Adipose tissue (tissue), 3 donors: ENCODE data around the gene VAT1L. TPM values are rescaled to one million over a fixed set of nuclear protein-coding genes. Genes with fewer than 3 reads are reported as not detected.

Experiments
- H3K27ac ChIP-seq: one replicate; pipeline ENCODE4 v1.5.1; 2013; ENCODE audit warnings: low read depth, low read length
- WGBS, 3 donors: extraction: QIAGEN DNeasy Blood & Tissue Kit; methylation state at CpG; one replicate each; pipeline ENCODE4 v1.1.7; 2013; 5-methylcytosine and 5-hydroxymethylcytosine counted together
- polyA plus RNA-seq, 3 donors: library from polyadenylated mRNA; stranded (reverse); fragments of 200-250 nt; gene quantifications; one replicate each; pipeline ENCODE4 v1.2.3, GENCODE V29; 2013
- donor health status: healthy with polysubstance abuse.
- donor health status: Bipolar disorder and iron deficiency.
- donor health status: healthy.

Gene VAT1L
- polyA plus RNA-seq, 3 donors, result 0.22 to 1.1 (median 1.0) TPM

DNA sequence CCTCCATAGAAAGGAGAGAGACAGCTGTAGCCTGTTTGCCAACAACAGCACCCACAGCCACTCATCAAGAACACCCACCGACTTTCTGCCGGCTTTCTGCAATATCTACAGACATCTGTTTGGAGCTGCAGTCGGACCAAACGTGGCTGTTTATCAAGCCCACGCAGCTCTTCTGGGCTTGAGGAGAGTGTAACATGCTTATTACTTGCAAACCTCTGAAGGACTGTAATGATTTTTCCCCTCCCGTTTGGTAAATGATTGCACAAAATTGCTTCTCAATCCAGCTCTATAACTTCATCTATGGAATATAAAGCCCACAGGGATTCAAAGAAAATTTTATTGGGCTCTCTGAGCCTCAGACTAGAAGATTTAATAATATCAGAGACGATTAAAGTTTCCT is 100.5 kb downstream of the VAT1L start:
- H3K27ac ChIP-seq, result no peak overlapping the region
- 24 to 70% (median 67%) methylated on average over 7 of the region's 7 CpGs for WGBS, 3 donors

- H3K27ac ChIP-seq, result no peak overlapping the region
Observed at GRCh38 chr16:77890075-77890474, 101.7 kb downstream of the VAT1L start.

DNA sequence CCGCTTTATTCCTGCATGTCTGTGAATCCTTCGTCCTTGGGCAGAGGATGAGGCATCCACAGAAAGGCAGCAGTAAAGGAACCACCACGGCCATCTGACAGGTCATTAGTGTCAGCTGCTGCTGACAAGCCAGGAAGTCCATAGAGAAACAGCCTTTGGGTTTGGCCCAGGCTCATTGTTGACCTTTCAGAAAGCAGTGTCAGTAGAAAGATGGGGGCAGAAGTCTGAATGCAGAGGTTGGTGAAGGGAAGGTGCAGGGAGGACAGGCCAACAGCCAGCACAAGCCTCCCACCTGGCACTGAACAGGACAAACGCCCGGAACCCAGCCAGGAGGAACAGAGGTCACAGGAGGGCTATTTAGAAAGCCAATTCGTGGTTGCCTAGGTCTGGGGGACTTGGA is 105.8 kb downstream of the VAT1L start:
- 55 to 59% (median 58%) methylated on average over 6 of the region's 6 CpGs for WGBS, 3 donors
- H3K27ac ChIP-seq, result no peak overlapping the region

GRCh38 chr16:77895962-77896361 is 107.6 kb downstream of the VAT1L start:
- no peak overlapping the region for H3K27ac ChIP-seq
- 73 to 75% (median 75%) methylated on average over 7 of the region's 7 CpGs for WGBS, 3 donors

DNA sequence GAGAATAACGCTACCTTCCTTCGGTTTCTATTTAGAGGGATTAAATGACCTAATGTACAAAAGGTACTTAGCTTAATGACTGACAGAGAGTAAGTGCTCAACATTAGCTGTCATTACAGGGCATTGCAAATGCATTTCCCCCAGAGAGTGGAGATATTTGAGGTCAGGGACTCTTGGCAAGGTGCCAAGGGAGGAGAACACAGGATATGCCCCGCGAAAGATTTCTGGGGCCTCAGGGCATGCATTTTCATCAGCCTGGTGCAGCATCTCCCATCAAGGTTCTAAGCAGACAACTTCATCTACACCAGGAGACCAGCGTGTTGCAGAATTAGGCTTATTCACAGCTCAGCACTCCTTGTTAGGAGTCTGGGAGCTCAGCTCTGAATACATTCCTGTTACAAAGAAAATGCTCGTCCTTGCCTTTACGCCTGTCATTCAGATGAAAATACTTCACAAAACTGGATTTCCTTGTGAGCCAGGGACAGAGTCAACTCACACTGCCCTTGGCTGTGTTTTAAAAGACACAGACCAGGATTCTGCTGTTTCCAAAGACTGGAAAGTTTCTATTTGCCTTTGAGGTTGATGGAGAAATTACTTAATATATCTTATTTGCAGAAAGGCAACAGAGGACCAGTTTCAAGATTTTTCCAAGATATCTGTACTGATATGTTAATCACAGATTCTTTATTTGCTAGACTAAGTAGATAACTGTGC is 108.2 kb downstream of the VAT1L start:
- WGBS, 3 donors, result 34 to 44% (median 39%) methylated on average over 7 of the region's 7 CpGs
- H3K27ac ChIP-seq, result no peak overlapping the region

GRCh38 chr16:77897129-77897437 is 108.7 kb downstream of the VAT1L start:
- H3K27ac ChIP-seq, result no peak overlapping the region
- WGBS, 3 donors, result 31 to 44% (median 32%) methylated on average over 3 of the region's 3 CpGs

- no peak overlapping the region for H3K27ac ChIP-seq
- 55 to 68% (median 58%) methylated on average over 4 of the region's 4 CpGs for WGBS, 3 donors
Observed at GRCh38 chr16:77897831-77898605, 109.7 kb downstream of the VAT1L start.

- no peak overlapping the region for H3K27ac ChIP-seq
- WGBS, 3 donors, result 29 to 67% (median 60%) methylated on average over 2 of the region's 2 CpGs
Observed at GRCh38 chr16:77898671-77899211, 110.4 kb downstream of the VAT1L start.

- H3K27ac ChIP-seq, result no peak overlapping the region
- WGBS, 3 donors, result 84 to 87% (median 84%) methylated on average over 3 of the region's 3 CpGs
Observed at GRCh38 chr16:77899416-77899815, 111.1 kb downstream of the VAT1L start.

DNA sequence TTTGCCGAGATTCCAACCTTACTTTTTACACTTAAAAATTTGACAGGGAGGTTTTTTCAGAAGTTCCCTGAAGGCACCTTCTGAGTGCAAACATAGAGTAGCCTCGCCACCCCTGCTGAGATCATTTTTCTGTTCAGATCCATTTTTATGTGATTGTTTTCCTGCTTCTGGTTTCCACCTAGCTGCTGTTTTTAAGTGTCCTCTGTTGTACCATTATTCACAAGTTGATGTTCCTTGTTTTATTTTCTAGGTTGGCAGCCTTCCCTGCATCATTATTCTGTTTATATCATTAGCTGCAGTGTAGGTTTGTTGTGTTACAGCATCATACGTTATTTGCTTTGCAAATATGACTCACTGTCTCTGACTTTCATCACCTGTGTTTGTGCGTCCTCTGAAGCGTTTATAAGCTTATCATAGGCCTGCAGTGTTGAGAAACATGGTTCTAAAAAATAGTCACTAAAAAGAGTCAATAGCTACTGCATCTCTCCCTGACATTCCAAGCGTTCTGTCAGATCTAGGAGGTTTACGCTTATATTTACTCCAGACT is 117.1 kb downstream of the VAT1L start:
- WGBS, 3 donors, result 67 to 78% (median 75%) methylated on average over 7 of the region's 7 CpGs

GRCh38 chr16:77910021-77910420 is 121.7 kb downstream of the VAT1L start:
- H3K27ac ChIP-seq, result no peak overlapping the region
- WGBS, 3 donors, result 58 to 67% (median 58%) methylated on average over 3 of the region's 3 CpGs

More for the DNA sequence above, 117.1 kb downstream of the VAT1L start:
- H3K27ac ChIP-seq, result no peak overlapping the region

DNA sequence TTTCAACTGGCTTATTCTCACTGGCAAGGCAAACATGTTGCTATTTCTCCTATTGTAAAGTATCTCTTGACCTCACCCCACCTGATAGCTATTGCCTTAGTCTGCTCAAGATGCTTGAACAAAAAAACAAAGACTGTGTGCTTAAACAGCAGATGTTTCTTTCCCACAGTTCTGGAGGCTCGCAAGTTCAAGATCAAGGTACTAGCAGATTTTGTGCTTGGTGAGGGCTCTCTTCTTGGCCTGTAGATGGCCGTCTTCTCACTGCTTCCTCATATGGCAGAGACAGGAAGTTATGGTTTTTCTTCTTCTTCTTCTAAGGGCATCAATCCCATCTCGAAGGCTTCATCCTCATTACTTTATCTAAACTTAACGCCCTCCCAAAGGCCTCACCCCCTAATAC is 124.3 kb downstream of the VAT1L start:
- no peak overlapping the region for H3K27ac ChIP-seq
- 71 to 78% (median 71%) methylated on average over 4 of the region's 4 CpGs for WGBS, 3 donors

DNA sequence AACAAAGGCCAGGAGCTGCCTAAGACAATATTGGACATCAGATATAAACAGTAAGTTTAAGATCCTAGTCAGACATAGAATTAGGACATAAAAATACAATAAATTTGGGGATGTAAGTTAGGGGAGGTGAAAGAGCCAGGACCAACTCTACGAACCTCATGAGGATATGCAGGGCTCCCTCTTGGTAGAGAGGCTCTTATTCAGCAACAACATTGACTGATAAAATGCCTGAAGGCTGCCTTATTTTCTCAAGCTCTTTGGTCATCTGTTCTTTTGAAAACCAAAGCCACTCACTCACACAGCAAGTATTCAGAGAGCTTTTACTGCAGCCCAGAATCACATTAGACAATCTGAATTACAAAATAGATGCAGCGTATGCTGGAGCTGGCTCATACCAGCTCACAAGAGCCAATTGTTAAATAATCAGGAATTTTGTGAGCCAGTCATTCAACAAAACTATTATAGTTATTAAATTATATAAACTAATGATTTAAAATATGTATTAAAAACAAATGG is 125.4 kb downstream of the VAT1L start:
- WGBS, 3 donors, result 63 to 91% (median 66%) methylated on average over 2 of the region's 2 CpGs
- no peak overlapping the region for H3K27ac ChIP-seq

GRCh38 chr16:77916111-77916510 is 127.7 kb downstream of the VAT1L start:
- no peak overlapping the region for H3K27ac ChIP-seq
- 91 to 95% (median 92%) methylated on average over 9 of the region's 9 CpGs for WGBS, 3 donors

- H3K27ac ChIP-seq, result no peak overlapping the region
- 72 to 82% (median 73%) methylated on average over 3 of the region's 3 CpGs for WGBS, 3 donors
Observed at GRCh38 chr16:77917971-77918370, 129.6 kb downstream of the VAT1L start.

- no peak overlapping the region for H3K27ac ChIP-seq
- 20 to 46% (median 42%) methylated on average over 8 of the region's 8 CpGs for WGBS, 3 donors
Observed at GRCh38 chr16:77918809-77919707, 130.7 kb downstream of the VAT1L start.

DNA sequence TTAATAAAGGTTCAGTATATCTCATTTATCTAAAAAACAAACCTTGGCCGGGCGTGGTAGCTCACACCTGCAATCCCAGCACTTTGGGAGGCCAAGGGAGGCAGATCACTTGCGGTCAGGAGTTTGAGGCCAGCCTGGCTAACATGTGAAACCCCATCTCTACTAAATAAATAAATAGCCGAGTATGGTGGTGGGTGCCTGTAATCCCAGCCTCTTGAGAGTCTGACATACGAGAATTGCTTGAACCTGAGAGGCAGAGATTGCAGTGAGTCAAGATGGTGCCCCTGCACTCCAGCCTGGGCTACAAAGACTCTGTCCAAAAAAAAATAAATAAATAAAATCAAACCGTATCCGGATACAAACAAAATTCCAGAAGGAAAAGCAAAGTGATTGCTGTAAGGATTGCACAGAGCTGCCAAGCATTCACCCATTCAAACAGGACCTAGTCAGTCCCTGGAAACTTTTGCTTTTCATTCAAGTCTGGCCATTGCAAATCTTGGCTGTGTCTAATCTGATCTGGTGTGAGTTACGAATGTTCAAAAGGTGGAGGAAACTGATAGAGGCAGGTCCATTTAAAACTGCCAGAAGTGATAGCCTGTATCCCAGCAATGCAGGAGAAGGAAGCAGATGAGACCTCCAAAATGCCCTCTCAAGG is 131.5 kb downstream of the VAT1L start:
- 54 to 66% (median 63%) methylated on average over 8 of the region's 8 CpGs for WGBS, 3 donors
- no peak overlapping the region for H3K27ac ChIP-seq

DNA sequence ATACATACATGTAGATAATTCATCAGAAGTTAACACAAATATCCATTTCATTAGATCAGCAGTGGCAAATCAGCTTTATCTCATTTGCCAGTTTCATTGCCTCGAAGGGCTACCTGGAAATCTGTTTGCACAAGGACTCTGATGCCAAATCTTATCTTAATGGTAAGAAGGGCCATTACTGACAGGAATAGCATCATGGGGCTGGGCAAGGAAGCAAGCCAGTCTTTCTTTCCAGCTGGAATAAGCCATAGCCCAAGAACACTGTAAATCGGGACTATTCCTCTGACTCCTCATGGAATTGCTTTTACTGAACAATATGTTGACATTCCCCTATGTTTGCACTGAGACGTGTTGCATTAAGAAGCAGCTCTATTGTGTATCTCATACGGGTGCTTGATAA is 132.6 kb downstream of the VAT1L start:
- WGBS, 3 donors, result 64 to 68% (median 68%) methylated on average over 4 of the region's 4 CpGs
- H3K27ac ChIP-seq, result no peak overlapping the region
